HepG2 (cell line): ENCODE data around the gene FBF1. TPM values are rescaled to one million over a fixed set of nuclear protein-coding genes. Genes with fewer than 3 reads are reported as not detected.

ENCODE experiments used
- DRAP1 ChIP-seq: IDR thresholded peaks from 2 replicates; pipeline ENCODE4 v1.6.1; 2016; ENCODE audit warnings: missing genetic modification reagents, missing compliant biosample characterization
- GABPB1 ChIP-seq: IDR thresholded peaks from 2 replicates; pipeline ENCODE4 v1.6.1; 2016; ENCODE audit warnings: mild to moderate bottlenecking, missing genetic modification reagents, moderate library complexity, missing compliant biosample characterization
- GTF3A ChIP-seq: sonication (generic); formaldehyde crosslinking; conservative IDR thresholded peaks from 2 replicates; pipeline ENCODE4 v1.4.0; 2020; ENCODE audit warnings: mild to moderate bottlenecking, missing genetic modification reagents
- HIC2 ChIP-seq: sonication (generic); formaldehyde crosslinking; IDR thresholded peaks from 2 replicates; pipeline ENCODE4 v1.9.0; 2022; ENCODE audit warnings: low read depth, missing genetic modification reagents
- HMGA1 ChIP-seq: sonication (generic); formaldehyde crosslinking; conservative IDR thresholded peaks from 2 replicates; pipeline ENCODE4 v1.4.0; 2020; ENCODE audit warnings: missing genetic modification reagents
- KDM2A ChIP-seq: sonication (generic); formaldehyde crosslinking; IDR thresholded peaks from 2 replicates; pipeline ENCODE4 v1.4.0; 2020; ENCODE audit warnings: low read depth, missing genetic modification reagents, borderline replicate concordance
- MTA1 ChIP-seq: sonication (generic); formaldehyde crosslinking; IDR thresholded peaks from 2 replicates; pipeline ENCODE4 v1.4.0; 2020; ENCODE audit warnings: missing genetic modification reagents, mild to moderate bottlenecking, borderline replicate concordance
- SIX1 ChIP-seq: sonication (generic); formaldehyde crosslinking; IDR thresholded peaks from 2 replicates; pipeline ENCODE4 v1.4.0; 2020; ENCODE audit warnings: missing genetic modification reagents, borderline replicate concordance
- SUZ12 ChIP-seq: fragments of 150-350 bp; IDR thresholded peaks from 2 replicates; pipeline ENCODE4 v1.6.1; 2014; ENCODE audit warnings: low read depth, low read length
- ZBTB26 ChIP-seq: IDR thresholded peaks from 2 replicates; pipeline ENCODE4 v1.6.1; 2016; ENCODE audit warnings: missing compliant biosample characterization, missing genetic modification reagents, borderline replicate concordance
- ZMYM2 ChIP-seq: sonication (generic); formaldehyde crosslinking; IDR thresholded peaks from 2 replicates; pipeline ENCODE4 v1.8.0; 2022; ENCODE audit warnings: mild to moderate bottlenecking, missing genetic modification reagents
- ZNF256 ChIP-seq: sonication (generic); formaldehyde crosslinking; conservative IDR thresholded peaks from 2 replicates; pipeline ENCODE4 v1.4.0; 2020; ENCODE audit warnings: missing genetic modification reagents
- ZNF335 ChIP-seq: sonication (generic); formaldehyde crosslinking; IDR thresholded peaks from 2 replicates; pipeline ENCODE4 v1.4.0; 2020; ENCODE audit warnings: missing genetic modification reagents
- ZNF33A ChIP-seq: sonication (generic); formaldehyde crosslinking; IDR thresholded peaks from 2 replicates; pipeline ENCODE4 v1.5.1; 2020; ENCODE audit warnings: missing genetic modification reagents, mild to moderate bottlenecking, moderate library complexity, borderline replicate concordance
- ZNF546 ChIP-seq: sonication (generic); formaldehyde crosslinking; conservative IDR thresholded peaks from 2 replicates; pipeline ENCODE4 v1.8.1; 2023; ENCODE audit warnings: mild to moderate bottlenecking, missing genetic modification reagents
- ZNF879 ChIP-seq: sonication (generic); formaldehyde crosslinking; IDR thresholded peaks from 2 replicates; pipeline ENCODE4 v1.8.1; 2023; ENCODE audit warnings: missing genetic modification reagents
- polyA plus RNA-seq, 8 experiments: library from polyadenylated mRNA; depleted of rRNA in 3 of 8; stranded (reverse) in 7 of 8; unstranded in 1 of 8; fragments of >200 nt; fragmentation: Illumina TruSeq in 4 of 8; extraction: Trizol in 4 of 8; gene quantifications; 2 replicates each; pipeline versions ENCODE4 v1.2.1 to v1.2.3, GENCODE V29; 2011 to 2016; ENCODE audit warnings: low read depth in 4 of 8, missing spikeins in 1 of 8, mixed read lengths in 1 of 8; ENCODE audit not compliant: insufficient read depth in 1 of 8
- total RNA-seq, 5 experiments: library from RNA; depleted of rRNA; stranded (reverse); fragments of >200 nt; fragmentation: Illumina TruSeq; extraction: Trizol; gene quantifications; 2 replicates each; pipeline ENCODE4 v1.2.3, GENCODE V29; 2016; ENCODE audit warnings: low read depth in 1 of 5
- TF ChIP-seq, protein P1 (sequence below): sonication (generic); formaldehyde crosslinking; IDR thresholded peaks from 2 replicates; pipeline ENCODE4 v1.5.0; 2020; ENCODE audit warnings: mild to moderate bottlenecking, missing genetic modification reagents
- TF ChIP-seq, protein P2 (sequence below): sonication (generic); formaldehyde crosslinking; IDR thresholded peaks from 2 replicates; pipeline ENCODE4 v1.5.1; 2020; ENCODE audit warnings: mild to moderate bottlenecking, missing genetic modification reagents, moderate library complexity

FBF1 gene
- total and polyA plus RNA-seq, 2 of the 13 experiments (the other 11 are each of a cell fraction or from before 2014, with no cell fraction given) = 2.4 to 8.1 TPM

- TF ChIP-seq ZNF33A (CRISPR knock-in tag) (peak; percentile 96; the same call in 1 of the 2 replicates), ZBTB26 (peak; percentile 88; the same call in 1 of the 2 replicates), HIC2 (CRISPR knock-in tag) (peak; percentile 76), SIX1 (CRISPR knock-in tag) (peak; percentile 66), ZNF546 (peak; percentile 75), ZNF879 (CRISPR knock-in tag) (peak; percentile 95; the same call in 1 of the 2 replicates), ZNF335 (peak; percentile 93), GABPB1 (CRISPR knock-in tag) (peak; percentile 90), HMGA1 (CRISPR knock-in tag) (no peak), MTA1 (CRISPR knock-in tag) (peak; percentile 94), KDM2A (peak; percentile 77; the same call in 1 of the 2 replicates), GTF3A (CRISPR knock-in tag) (peak; percentile 27; the same call in 1 of the 2 replicates), SUZ12 (no peak), DRAP1 (CRISPR knock-in tag) (peak; percentile 91), ZNF256 (CRISPR knock-in tag) (no peak; the same call in 1 of the 2 replicates), ZMYM2 (CRISPR knock-in tag) (peak; percentile 73; the same call in 1 of the 2 replicates)
- TF ChIP-seq, protein P1, sequence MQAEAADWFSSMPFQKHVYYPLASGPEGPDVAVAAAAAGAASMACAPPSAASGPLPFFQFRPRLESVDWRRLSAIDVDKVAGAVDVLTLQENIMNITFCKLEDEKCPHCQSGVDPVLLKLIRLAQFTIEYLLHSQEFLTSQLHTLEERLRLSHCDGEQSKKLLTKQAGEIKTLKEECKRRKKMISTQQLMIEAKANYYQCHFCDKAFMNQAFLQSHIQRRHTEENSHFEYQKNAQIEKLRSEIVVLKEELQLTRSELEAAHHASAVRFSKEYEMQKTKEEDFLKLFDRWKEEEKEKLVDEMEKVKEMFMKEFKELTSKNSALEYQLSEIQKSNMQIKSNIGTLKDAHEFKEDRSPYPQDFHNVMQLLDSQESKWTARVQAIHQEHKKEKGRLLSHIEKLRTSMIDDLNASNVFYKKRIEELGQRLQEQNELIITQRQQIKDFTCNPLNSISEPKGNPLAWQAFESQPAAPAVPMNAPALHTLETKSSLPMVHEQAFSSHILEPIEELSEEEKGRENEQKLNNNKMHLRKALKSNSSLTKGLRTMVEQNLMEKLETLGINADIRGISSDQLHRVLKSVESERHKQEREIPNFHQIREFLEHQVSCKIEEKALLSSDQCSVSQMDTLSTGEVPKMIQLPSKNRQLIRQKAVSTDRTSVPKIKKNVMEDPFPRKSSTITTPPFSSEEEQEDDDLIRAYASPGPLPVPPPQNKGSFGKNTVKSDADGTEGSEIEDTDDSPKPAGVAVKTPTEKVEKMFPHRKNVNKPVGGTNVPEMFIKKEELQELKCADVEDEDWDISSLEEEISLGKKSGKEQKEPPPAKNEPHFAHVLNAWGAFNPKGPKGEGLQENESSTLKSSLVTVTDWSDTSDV (CRISPR knock-in tag) = peak; percentile 23; the same call in 1 of the 2 replicates
- TF ChIP-seq, protein P2, sequence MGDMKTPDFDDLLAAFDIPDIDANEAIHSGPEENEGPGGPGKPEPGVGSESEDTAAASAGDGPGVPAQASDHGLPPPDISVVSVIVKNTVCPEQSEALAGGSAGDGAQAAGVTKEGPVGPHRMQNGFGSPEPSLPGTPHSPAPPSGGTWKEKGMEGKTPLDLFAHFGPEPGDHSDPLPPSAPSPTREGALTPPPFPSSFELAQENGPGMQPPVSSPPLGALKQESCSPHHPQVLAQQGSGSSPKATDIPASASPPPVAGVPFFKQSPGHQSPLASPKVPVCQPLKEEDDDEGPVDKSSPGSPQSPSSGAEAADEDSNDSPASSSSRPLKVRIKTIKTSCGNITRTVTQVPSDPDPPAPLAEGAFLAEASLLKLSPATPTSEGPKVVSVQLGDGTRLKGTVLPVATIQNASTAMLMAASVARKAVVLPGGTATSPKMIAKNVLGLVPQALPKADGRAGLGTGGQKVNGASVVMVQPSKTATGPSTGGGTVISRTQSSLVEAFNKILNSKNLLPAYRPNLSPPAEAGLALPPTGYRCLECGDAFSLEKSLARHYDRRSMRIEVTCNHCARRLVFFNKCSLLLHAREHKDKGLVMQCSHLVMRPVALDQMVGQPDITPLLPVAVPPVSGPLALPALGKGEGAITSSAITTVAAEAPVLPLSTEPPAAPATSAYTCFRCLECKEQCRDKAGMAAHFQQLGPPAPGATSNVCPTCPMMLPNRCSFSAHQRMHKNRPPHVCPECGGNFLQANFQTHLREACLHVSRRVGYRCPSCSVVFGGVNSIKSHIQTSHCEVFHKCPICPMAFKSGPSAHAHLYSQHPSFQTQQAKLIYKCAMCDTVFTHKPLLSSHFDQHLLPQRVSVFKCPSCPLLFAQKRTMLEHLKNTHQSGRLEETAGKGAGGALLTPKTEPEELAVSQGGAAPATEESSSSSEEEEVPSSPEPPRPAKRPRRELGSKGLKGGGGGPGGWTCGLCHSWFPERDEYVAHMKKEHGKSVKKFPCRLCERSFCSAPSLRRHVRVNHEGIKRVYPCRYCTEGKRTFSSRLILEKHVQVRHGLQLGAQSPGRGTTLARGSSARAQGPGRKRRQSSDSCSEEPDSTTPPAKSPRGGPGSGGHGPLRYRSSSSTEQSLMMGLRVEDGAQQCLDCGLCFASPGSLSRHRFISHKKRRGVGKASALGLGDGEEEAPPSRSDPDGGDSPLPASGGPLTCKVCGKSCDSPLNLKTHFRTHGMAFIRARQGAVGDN (CRISPR knock-in tag) = peak; percentile 96
Measured at GRCh38 chr17:75978938-75979704, 38.3 kb upstream of the FBF1 start, which contains the start of the genes ACOX1 and TEN1 (continued).
